Activated T-cell treated with anti-CD3 and anti-CD28 coated beads for 1 hour (primary cell): ENCODE measurements around the gene OR6N1.

Source experiments
- DNase-seq: peaks from one replicate; pipeline ENCODE4 v3.0.0-alpha.2; 2020; ENCODE audit warnings: low read depth

Gene OR6N1

GRCh38 chr1:158771950-158772866 is at the start of gene OR6N1:
Gene OR6N1 (minus strand): TSS chr1:158772195. CDS start chr1:158766682, 5,513 bp downstream.
- no peak for DNase-seq

GRCh38 chr1:158821723-158822122 is 49.7 kb upstream of the OR6N1 start:
- no peak for DNase-seq

GRCh38 chr1:158819461-158820443 is 47.8 kb upstream of the OR6N1 start:
- DNase-seq = no peak

- no peak for DNase-seq
Observed at GRCh38 chr1:158818975-158819431, 47.0 kb upstream of the OR6N1 start.

- DNase-seq = no peak
Observed at GRCh38 chr1:158818560-158818959, 46.6 kb upstream of the OR6N1 start.

GRCh38 chr1:158814970-158815369 is 43.0 kb upstream of the OR6N1 start:
- no peak for DNase-seq

- DNase-seq = no peak
Observed at GRCh38 chr1:158813164-158813563, 41.2 kb upstream of the OR6N1 start.

- no peak for DNase-seq
Observed at GRCh38 chr1:158812336-158812735, 40.3 kb upstream of the OR6N1 start.

- no peak for DNase-seq
Observed at GRCh38 chr1:158810311-158810710, 38.3 kb upstream of the OR6N1 start.

GRCh38 chr1:158809862-158810261 is 37.9 kb upstream of the OR6N1 start:
- DNase-seq = no peak

GRCh38 chr1:158809256-158809655 is 37.3 kb upstream of the OR6N1 start:
- no peak for DNase-seq

GRCh38 chr1:158806916-158807536 is 35.0 kb upstream of the OR6N1 start:
- DNase-seq = no peak

- DNase-seq = no peak
Observed at GRCh38 chr1:158803678-158804077, 31.7 kb upstream of the OR6N1 start.

- no peak for DNase-seq
Observed at GRCh38 chr1:158801396-158801795, 29.4 kb upstream of the OR6N1 start.

- DNase-seq = no peak
Observed at GRCh38 chr1:158800526-158800925, 28.5 kb upstream of the OR6N1 start.

- DNase-seq = no peak
Observed at GRCh38 chr1:158799689-158800088, 27.7 kb upstream of the OR6N1 start.

GRCh38 chr1:158798531-158798930 is 26.5 kb upstream of the OR6N1 start:
- DNase-seq = no peak

GRCh38 chr1:158794247-158794646 is 22.3 kb upstream of the OR6N1 start:
- no peak for DNase-seq

- no peak for DNase-seq
Observed at GRCh38 chr1:158793604-158794003, 21.6 kb upstream of the OR6N1 start.

- DNase-seq = no peak
Observed at GRCh38 chr1:158781104-158781503, 9.1 kb upstream of the OR6N1 start, which contains the start of gene OR6N2. Gene OR6N2 (minus strand): TSS chr1:158781204. CDS start chr1:158777635, 3,569 bp downstream.

GRCh38 chr1:158754420-158754819 is 17.6 kb downstream of the OR6N1 start, which contains the start of gene OR6K6:
Gene OR6K6 (plus strand): TSS chr1:158754720. CDS start chr1:158754888, 168 bp downstream.
- no peak for DNase-seq
